ENCODE data around the gene RIN1. TPM values are rescaled to one million over a fixed set of nuclear protein-coding genes. Genes with fewer than 3 reads are reported as not detected.

The RIN1 gene
- polyA plus RNA-seq, 1 of the 3 experiments (the other 2 are of a cell fraction) = 16.9 TPM

DNA sequence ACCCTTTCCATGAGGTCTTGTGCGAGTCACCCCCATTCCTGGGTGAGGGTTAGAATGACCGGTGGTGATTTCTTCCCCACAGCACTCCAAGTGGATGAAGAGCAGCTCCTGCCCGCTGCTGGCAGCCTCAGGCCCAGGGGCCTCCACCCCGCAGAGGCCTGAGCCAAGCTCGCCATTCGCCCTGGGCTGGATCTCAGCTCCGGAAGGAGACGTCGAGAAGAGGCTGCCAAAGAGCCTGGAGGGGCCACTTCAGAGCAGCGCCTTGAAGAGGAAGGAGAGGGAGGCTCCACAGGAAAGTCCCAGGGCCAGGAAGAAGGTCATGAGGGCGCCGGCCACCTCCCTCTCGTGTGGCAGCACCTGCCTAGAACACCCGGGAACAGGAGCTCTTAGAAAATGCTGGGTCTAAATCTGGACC lies 27.0 kb upstream of the RIN1 start:
- peaks cover 3% of the 10 kb centered on the region for H3F3A ChIP-seq (replicated peaks; ENCODE audit: insufficient read depth)
- H3K4me2 ChIP-seq = no peak overlapping the region
- H3K4me1 ChIP-seq (ENCODE audit: control insufficient read depth in 1 of 2, insufficient read depth in 2 of 2, low read depth in 1 of 2, low read length in 1 of 2) = peaks cover 0 to 7% of the 10 kb centered on the region in 2 experiments; a peak in 1 of 4 replicates
- no peaks in the 10 kb centered on the region for H3K27me3 ChIP-seq (ENCODE audit: insufficient read depth)
- H3K36me3 ChIP-seq (replicated peaks in 1 of 2; ENCODE audit: control insufficient read depth in 1 of 2, insufficient read depth in 2 of 2, low read length in 1 of 2) = no peaks in the 10 kb centered on the region
- H3K27ac ChIP-seq (ENCODE audit: low read depth in 2 of 2, low read length in 1 of 2) = no peak overlapping the region
- H3K9me2 ChIP-seq = no peaks in the 10 kb centered on the region
- H2AFZ ChIP-seq (ENCODE audit: low read depth) = no peak overlapping the region
- no peaks in the 10 kb centered on the region for H3K79me2 ChIP-seq (ENCODE audit: insufficient read depth)
- no peak overlapping the region for H3K9ac ChIP-seq
- WGBS (ENCODE audit: low lambda C conversion rate) = 85% methylated on average over 10 of the region's 14 CpGs
- ChIA-PET POLR2A (interaction anchor here (1.1 kb wide), 1 partner anchor 52 kb away, joined by 3 read pairs; no protein-coding TSS in a partner anchor), CTCF (interaction anchor here (0.6 to 4.1 kb wide), 20 partner anchors 9 to 1508 kb away, joined by 3 to 27 read pairs (median 5); partner anchors contain the start of genes B4GAT1, BRMS1, RIN1 and SLC29A2)
- TF ChIP-seq GATA2 (CRISPR knock-in tag; IDR thresholded peaks at IDR 0.05) (no peak), TAF1 (IDR thresholded peaks at IDR 0.05; ENCODE audit: borderline replicate concordance, low read depth, low read length) (no peak), MAX (IDR thresholded peaks at IDR 0.05; ENCODE audit: low read depth) (no peak), RCOR1 (IDR thresholded peaks at IDR 0.05; ENCODE audit: low read length) (no peak), EZH2phosphoT487 (IDR thresholded peaks at IDR 0.05; ENCODE audit: borderline replicate concordance, low read depth) (no peak), SIN3A (IDR thresholded peaks at IDR 0.05; ENCODE audit: borderline replicate concordance, low read depth, low read length) (no peak), FOSL2 (IDR thresholded peaks at IDR 0.05; ENCODE audit: borderline replicate concordance, low read depth) (no peak), POLR2AphosphoS5 (IDR thresholded peaks at IDR 0.05; ENCODE audit: low read depth, low read length) (no peak), NFIC (IDR thresholded peaks at IDR 0.05; ENCODE audit: borderline replicate concordance) (no peak), ELF1 (IDR thresholded peaks at IDR 0.05) (no peak), NRF1 (IDR thresholded peaks at IDR 0.05; ENCODE audit: low read depth, low read length) (no peak), YY1 (IDR thresholded peaks at IDR 0.05; ENCODE audit: low read depth) (no peak), JUND (IDR thresholded peaks at IDR 0.05) (no peak), SMC3 (IDR thresholded peaks at IDR 0.05; ENCODE audit: low read depth, low read length) (no peak)
- TF ChIP-seq, protein P1, sequence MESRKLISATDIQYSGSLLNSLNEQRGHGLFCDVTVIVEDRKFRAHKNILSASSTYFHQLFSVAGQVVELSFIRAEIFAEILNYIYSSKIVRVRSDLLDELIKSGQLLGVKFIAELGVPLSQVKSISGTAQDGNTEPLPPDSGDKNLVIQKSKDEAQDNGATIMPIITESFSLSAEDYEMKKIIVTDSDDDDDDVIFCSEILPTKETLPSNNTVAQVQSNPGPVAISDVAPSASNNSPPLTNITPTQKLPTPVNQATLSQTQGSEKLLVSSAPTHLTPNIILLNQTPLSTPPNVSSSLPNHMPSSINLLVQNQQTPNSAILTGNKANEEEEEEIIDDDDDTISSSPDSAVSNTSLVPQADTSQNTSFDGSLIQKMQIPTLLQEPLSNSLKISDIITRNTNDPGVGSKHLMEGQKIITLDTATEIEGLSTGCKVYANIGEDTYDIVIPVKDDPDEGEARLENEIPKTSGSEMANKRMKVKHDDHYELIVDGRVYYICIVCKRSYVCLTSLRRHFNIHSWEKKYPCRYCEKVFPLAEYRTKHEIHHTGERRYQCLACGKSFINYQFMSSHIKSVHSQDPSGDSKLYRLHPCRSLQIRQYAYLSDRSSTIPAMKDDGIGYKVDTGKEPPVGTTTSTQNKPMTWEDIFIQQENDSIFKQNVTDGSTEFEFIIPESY (IDR thresholded peaks at IDR 0.05; ENCODE audit: borderline replicate concordance, low read depth) = no peak
- TF ChIP-seq, protein P2, sequence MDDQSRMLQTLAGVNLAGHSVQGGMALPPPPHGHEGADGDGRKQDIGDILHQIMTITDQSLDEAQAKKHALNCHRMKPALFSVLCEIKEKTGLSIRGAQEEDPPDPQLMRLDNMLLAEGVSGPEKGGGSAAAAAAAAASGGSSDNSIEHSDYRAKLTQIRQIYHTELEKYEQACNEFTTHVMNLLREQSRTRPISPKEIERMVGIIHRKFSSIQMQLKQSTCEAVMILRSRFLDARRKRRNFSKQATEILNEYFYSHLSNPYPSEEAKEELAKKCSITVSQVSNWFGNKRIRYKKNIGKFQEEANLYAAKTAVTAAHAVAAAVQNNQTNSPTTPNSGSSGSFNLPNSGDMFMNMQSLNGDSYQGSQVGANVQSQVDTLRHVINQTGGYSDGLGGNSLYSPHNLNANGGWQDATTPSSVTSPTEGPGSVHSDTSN (IDR thresholded peaks at IDR 0.05) = no peak
- TF ChIP-seq, protein P3, sequence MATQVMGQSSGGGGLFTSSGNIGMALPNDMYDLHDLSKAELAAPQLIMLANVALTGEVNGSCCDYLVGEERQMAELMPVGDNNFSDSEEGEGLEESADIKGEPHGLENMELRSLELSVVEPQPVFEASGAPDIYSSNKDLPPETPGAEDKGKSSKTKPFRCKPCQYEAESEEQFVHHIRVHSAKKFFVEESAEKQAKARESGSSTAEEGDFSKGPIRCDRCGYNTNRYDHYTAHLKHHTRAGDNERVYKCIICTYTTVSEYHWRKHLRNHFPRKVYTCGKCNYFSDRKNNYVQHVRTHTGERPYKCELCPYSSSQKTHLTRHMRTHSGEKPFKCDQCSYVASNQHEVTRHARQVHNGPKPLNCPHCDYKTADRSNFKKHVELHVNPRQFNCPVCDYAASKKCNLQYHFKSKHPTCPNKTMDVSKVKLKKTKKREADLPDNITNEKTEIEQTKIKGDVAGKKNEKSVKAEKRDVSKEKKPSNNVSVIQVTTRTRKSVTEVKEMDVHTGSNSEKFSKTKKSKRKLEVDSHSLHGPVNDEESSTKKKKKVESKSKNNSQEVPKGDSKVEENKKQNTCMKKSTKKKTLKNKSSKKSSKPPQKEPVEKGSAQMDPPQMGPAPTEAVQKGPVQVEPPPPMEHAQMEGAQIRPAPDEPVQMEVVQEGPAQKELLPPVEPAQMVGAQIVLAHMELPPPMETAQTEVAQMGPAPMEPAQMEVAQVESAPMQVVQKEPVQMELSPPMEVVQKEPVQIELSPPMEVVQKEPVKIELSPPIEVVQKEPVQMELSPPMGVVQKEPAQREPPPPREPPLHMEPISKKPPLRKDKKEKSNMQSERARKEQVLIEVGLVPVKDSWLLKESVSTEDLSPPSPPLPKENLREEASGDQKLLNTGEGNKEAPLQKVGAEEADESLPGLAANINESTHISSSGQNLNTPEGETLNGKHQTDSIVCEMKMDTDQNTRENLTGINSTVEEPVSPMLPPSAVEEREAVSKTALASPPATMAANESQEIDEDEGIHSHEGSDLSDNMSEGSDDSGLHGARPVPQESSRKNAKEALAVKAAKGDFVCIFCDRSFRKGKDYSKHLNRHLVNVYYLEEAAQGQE (IDR thresholded peaks at IDR 0.05; ENCODE audit: low read depth, low read length) = no peak
- H4K20me1 ChIP-seq (ENCODE audit: insufficient read depth) = no peaks in the 10 kb centered on the region
- H3K9me3 ChIP-seq = no peaks in the 10 kb centered on the region
- DNase-seq = no peak
- H3K4me3 ChIP-seq (ENCODE audit: low read depth in 2 of 2, low read length in 1 of 2) = no peak overlapping the region

Data from SK-N-SH (cell line).